ENCODE data around the gene PHF12. TPM values are rescaled to one million over a fixed set of nuclear protein-coding genes. Genes with fewer than 3 reads are reported as not detected.

The PHF12 gene
- total RNA-seq, 1 experiment from 2014 or later = 35.7 TPM

- TF ChIP-seq ZNF274 (IDR thresholded peaks at IDR 0.05; ENCODE audit: low read depth, low read length) = no peak
- TF ChIP-seq POLR2AphosphoS5 (IDR thresholded peaks at IDR 0.05; ENCODE audit: low read depth, low read length) = no peak
- no peak for TF ChIP-seq POLR2A (IDR thresholded peaks at IDR 0.05; ENCODE audit: borderline replicate concordance, extremely low read depth, insufficient read depth, insufficient read length)
- TF ChIP-seq EGR1 (IDR thresholded peaks at IDR 0.05; ENCODE audit: low read depth) = no peak
- no peak for TF ChIP-seq SRF (IDR thresholded peaks at IDR 0.05; ENCODE audit: low read depth)
- no peak for TF ChIP-seq EZH2phosphoT487 (IDR thresholded peaks at IDR 0.05; ENCODE audit: borderline replicate concordance)
- TF ChIP-seq ELF1 (IDR thresholded peaks at IDR 0.05; ENCODE audit: borderline replicate concordance, low read depth) = no peak
- no peak for TF ChIP-seq YY1 (IDR thresholded peaks at IDR 0.05; ENCODE audit: extremely low read depth, insufficient replicate concordance, low read depth, low read length)
- no peak for TF ChIP-seq MAX (IDR thresholded peaks at IDR 0.05)
- TF ChIP-seq FOSL1 (IDR thresholded peaks at IDR 0.05; ENCODE audit: low read depth) = no peak
- TF ChIP-seq ZBTB33 (IDR thresholded peaks at IDR 0.05; ENCODE audit: extremely low read depth, insufficient replicate concordance, low read length) = no peak
- TF ChIP-seq ZFX (IDR thresholded peaks at IDR 0.05) = no peak
- TF ChIP-seq TCF7L2 (IDR thresholded peaks at IDR 0.05; ENCODE audit: borderline replicate concordance, extremely low read depth, insufficient read depth, insufficient read length) = no peak
- TF ChIP-seq EZH2 (IDR thresholded peaks at IDR 0.05) = no peak
- TF ChIP-seq SP1 (IDR thresholded peaks at IDR 0.05; ENCODE audit: low read depth) = no peak
- no peak for TF ChIP-seq REST (IDR thresholded peaks at IDR 0.05; ENCODE audit: low read depth)
- TF ChIP-seq CBX3 (IDR thresholded peaks at IDR 0.05; ENCODE audit: low read depth) = no peak
- no peak for TF ChIP-seq CTCF (IDR thresholded peaks at IDR 0.05 in 2 of 3, conservative IDR thresholded peaks at IDR 0.05 in 1 of 3; ENCODE audit: borderline replicate concordance in 1 of 3, insufficient read depth in 1 of 3, low read depth in 2 of 3, low read length in 2 of 3)
- no peak for TF ChIP-seq ATF3 (IDR thresholded peaks at IDR 0.05)
- TF ChIP-seq SIN3A (IDR thresholded peaks at IDR 0.05; ENCODE audit: low read depth) = no peak
- H3K79me2 ChIP-seq (ENCODE audit: insufficient read depth, low read length) = peaks cover 60% of the 10 kb centered on the region
- H3K4me3 ChIP-seq (replicated peaks in 1 of 2; ENCODE audit: low read depth in 1 of 2, low read length in 2 of 2) = no peak overlapping the region
- H3K27ac ChIP-seq (ENCODE audit: low read depth, low read length) = no peak overlapping the region
- intact Hi-C loops (cut with micrococcal nuclease) = no loop called here
- no peaks in the 10 kb centered on the region for H4K20me1 ChIP-seq (ENCODE audit: insufficient read depth)
- no peak overlapping the region for H3K9ac ChIP-seq (ENCODE audit: low read length)
- CTCF ChIA-PET = no interaction called here
- no peak for DNase-seq (ENCODE audit: low read depth, low spot score)
- RAD21 ChIA-PET (ENCODE audit: low non-redundant PET in 1 of 2, low total read pairs in 2 of 2, uncharacterized antibody in 2 of 2, unreplicated experiment in 2 of 2) = no interaction called here
- no TSS peak for BruUV-seq (replicated peaks)
- no peak overlapping the region for H2AFZ ChIP-seq (ENCODE audit: low read depth, low read length, poor library complexity, severe bottlenecking)
- no peaks in the 10 kb centered on the region for H3K27me3 ChIP-seq (ENCODE audit: insufficient read depth, low read length)
- POLR2A ChIA-PET = no interaction called here
- ATAC-seq = no peak
- no peaks in the 10 kb centered on the region for H3K4me1 ChIP-seq (ENCODE audit: control insufficient read depth in 1 of 2, insufficient read depth in 2 of 2, low read length in 2 of 2)
- peaks cover 9 to 26% of the 10 kb centered on the region in 2 experiments; a peak in 3 of 4 replicates for H3K36me3 ChIP-seq (ENCODE audit: control insufficient read depth in 1 of 2, insufficient read depth in 2 of 2, low read length in 2 of 2)
- H3K4me2 ChIP-seq (ENCODE audit: low read length) = no peak overlapping the region
- no peaks in the 10 kb centered on the region for H3K9me3 ChIP-seq (ENCODE audit: control insufficient read depth in 1 of 2, insufficient read depth in 1 of 2, low read depth in 1 of 2, low read length in 2 of 2)
- H3K9me2 ChIP-seq (ENCODE audit: insufficient read depth) = no peaks in the 10 kb centered on the region
These were observed 24.5 kb downstream of the PHF12 start for GRCh38 chr17:28926786-28927185.
